Activated CD8-positive, alpha-beta memory T cell treated with anti-CD3 and anti-CD28 coated beads for 36 hours (primary cell): ENCODE results near the gene TSPYL4. TPM values are rescaled to one million over a fixed set of nuclear protein-coding genes. Genes with fewer than 3 reads are reported as not detected.

Experiments
- CTCF ChIA-PET: fragments of 350-600 bp; sonication (Branson Sonifier 250); formaldehyde crosslinking; loops from one replicate; lab custom pipeline; 2021; ENCODE audit warnings: antibody characterized with exemption; lab: Charles Lee
- POLR2A ChIA-PET: fragments of 350-600 bp; sonication (Branson Sonifier 250); formaldehyde crosslinking; loops from one replicate; lab custom pipeline; 2021; ENCODE audit warnings: antibody characterized with exemption; lab: Charles Lee
- total RNA-seq, 2 experiments: library from RNA; stranded (reverse); gene quantifications; one replicate each; pipeline ENCODE4 v1.2.3, GENCODE V29; 2021

Gene TSPYL4
- total RNA-seq, 2 experiments from 2014 or later, result 17.2 to 18.2 TPM

DNA sequence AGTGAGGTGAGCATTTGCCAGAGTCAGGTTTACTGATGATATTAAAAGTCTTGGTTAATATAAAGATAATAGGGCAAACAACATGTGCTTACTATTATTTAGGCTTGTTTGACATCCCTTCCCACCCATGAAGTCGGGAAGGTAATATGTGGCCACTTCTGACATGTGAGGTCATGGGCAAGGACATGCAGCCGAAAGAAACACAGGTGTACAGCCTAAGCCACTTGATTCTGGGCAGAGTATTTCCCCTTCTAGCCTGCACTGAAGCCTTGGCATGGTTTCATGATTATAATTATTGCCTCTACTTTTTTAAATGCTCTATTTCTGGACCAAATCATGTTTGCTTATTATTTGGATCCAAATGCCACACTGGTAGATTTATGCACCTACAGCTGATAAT lies 52.3 kb downstream of the TSPYL4 start:
- CTCF ChIA-PET, result no interaction called here
- POLR2A ChIA-PET, result no interaction called here

DNA sequence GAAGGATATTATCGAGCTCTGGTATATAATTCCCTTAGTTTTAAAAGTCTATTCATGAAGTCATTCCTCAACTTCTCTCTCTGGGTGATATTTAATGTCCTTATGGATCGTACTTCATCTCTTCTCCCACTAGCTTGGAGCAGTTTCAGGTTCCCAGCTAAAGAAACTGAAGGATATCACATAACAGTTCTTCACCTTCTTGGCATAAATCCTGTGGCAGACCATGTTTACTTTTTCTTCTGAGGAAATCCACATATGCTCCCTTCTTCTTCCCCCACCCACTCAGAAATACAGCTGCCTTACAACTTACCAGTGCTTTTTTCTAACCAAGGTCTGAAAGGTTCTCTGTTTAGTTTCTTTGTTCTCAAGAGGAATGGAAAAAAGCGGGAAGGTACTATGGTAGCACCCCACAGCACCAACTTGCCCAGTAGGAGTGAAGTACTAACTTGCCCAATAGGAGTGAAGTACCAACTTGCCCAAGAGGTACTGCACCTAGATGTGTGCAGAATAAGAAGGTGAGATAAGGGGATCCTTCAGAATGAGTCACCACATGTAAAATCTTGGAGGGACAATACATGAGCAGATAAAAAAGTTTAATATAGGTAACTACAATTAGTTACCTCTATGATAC lies 53.1 kb downstream of the TSPYL4 start:
- ChIA-PET POLR2A (no interaction called here), CTCF (no interaction called here)

Other genes starting within 250 kb of the TSPYL4 start
- under 1 TPM; 0.04 to 0.06 TPM for gene FRK, start 193.2 kb downstream of the TSPYL4 start, total RNA-seq
- 10 to 100 TPM; 43.1 to 44.7 TPM for gene NT5DC1, start 153.2 kb downstream of the TSPYL4 start, total RNA-seq
- not detected for gene COL10A1, start 127.9 kb downstream of the TSPYL4 start, total RNA-seq
- 10 to 100 TPM; 47.7 to 48.5 TPM for gene TSPYL1, start 25.9 kb upstream of the TSPYL4 start, total RNA-seq
- 1 to 10 TPM; 6.7 to 7.8 TPM for gene DSE, start 116.9 kb upstream of the TSPYL4 start, total RNA-seq
- gene CALHM6, start 207.3 kb upstream of the TSPYL4 start, total RNA-seq, result 1 to 10 TPM; 5.0 to 5.3 TPM